H9 (cell line): ENCODE data around the gene ERC2. TPM values are rescaled to one million over a fixed set of nuclear protein-coding genes. Genes with fewer than 3 reads are reported as not detected.

ENCODE experiments used
- DNase-seq: peaks from one replicate; pipeline ENCODE4 v3.0.0-alpha.2; 2017
- H2AFZ ChIP-seq: one replicate; pipeline ENCODE4 v1.6.1; 2013; ENCODE audit warnings: mild to moderate bottlenecking, low read length, control low read depth, moderate library complexity
- H2AK5ac ChIP-seq: 2 replicates; pipeline ENCODE4 v1.6.1; 2013; ENCODE audit warnings: low read length, control low read depth, mixed read lengths; ENCODE audit not compliant: insufficient read length
- H2BK120ac ChIP-seq: one replicate; pipeline ENCODE4 v1.6.1; 2013; ENCODE audit warnings: low read depth, mild to moderate bottlenecking, low read length, control low read depth, inconsistent platforms; ENCODE audit not compliant: poor library complexity, severe bottlenecking
- H2BK12ac ChIP-seq: 2 replicates; pipeline ENCODE4 v1.6.1; 2013; ENCODE audit warnings: low read length, control low read depth, mixed read lengths, low read depth; ENCODE audit not compliant: insufficient read length
- H2BK15ac ChIP-seq: 2 replicates; pipeline ENCODE4 v1.6.1; 2013; ENCODE audit warnings: low read depth, low read length, control low read depth
- H2BK20ac ChIP-seq: one replicate; pipeline ENCODE4 v1.6.1; 2013; ENCODE audit warnings: low read depth, mild to moderate bottlenecking, low read length, control low read depth, inconsistent platforms; ENCODE audit not compliant: poor library complexity, severe bottlenecking
- H2BK5ac ChIP-seq: 2 replicates; pipeline ENCODE4 v1.6.1; 2013; ENCODE audit warnings: low read length, control low read depth, mixed read lengths; ENCODE audit not compliant: insufficient read length
- H3K14ac ChIP-seq: 2 replicates; pipeline ENCODE4 v1.6.1; 2013; ENCODE audit warnings: low read length, control low read depth; ENCODE audit not compliant: insufficient read depth
- H3K18ac ChIP-seq: 2 replicates; pipeline ENCODE4 v1.6.1; 2013; ENCODE audit warnings: low read depth, mild to moderate bottlenecking, mixed read lengths, low read length, control low read depth; ENCODE audit not compliant: insufficient read length
- H3K23ac ChIP-seq: 2 replicates; pipeline ENCODE4 v1.6.1; 2013; ENCODE audit warnings: low read length, control low read depth, mixed read lengths, low read depth; ENCODE audit not compliant: insufficient read length
- H3K23me2 ChIP-seq: 2 replicates; pipeline ENCODE4 v1.6.1; 2013; ENCODE audit warnings: low read depth, mild to moderate bottlenecking, mixed read lengths, low read length, control low read depth; ENCODE audit not compliant: insufficient read length, poor library complexity, severe bottlenecking
- H3K27ac ChIP-seq: 2 replicates; pipeline ENCODE4 v1.5.1; 2013; ENCODE audit warnings: low read length, control low read depth, mixed read lengths, low read depth; ENCODE audit not compliant: insufficient read length
- H3K27me3 ChIP-seq: 2 replicates; pipeline ENCODE4 v1.6.1; 2013; ENCODE audit warnings: low read length, control low read depth, inconsistent platforms; ENCODE audit not compliant: insufficient read depth
- H3K4ac ChIP-seq: 2 replicates; pipeline ENCODE4 v1.6.1; 2013; ENCODE audit warnings: low read depth, mild to moderate bottlenecking, control low read depth, inconsistent platforms, low read length, moderate library complexity
- H3K4me1 ChIP-seq: 2 replicates; pipeline ENCODE4 v1.6.1; 2013; ENCODE audit warnings: low read length, control low read depth, inconsistent platforms; ENCODE audit not compliant: insufficient read depth
- H3K4me2 ChIP-seq: 2 replicates; pipeline ENCODE4 v1.6.1; 2013; ENCODE audit warnings: low read length, control low read depth, mixed read lengths; ENCODE audit not compliant: insufficient read length, insufficient read depth
- H3K56ac ChIP-seq: 2 replicates; pipeline ENCODE4 v1.6.1; 2013; ENCODE audit warnings: low read depth, mild to moderate bottlenecking, mixed read lengths, low read length, control low read depth; ENCODE audit not compliant: insufficient read length
- H3K79me1 ChIP-seq: 2 replicates; pipeline ENCODE4 v1.6.1; 2013; ENCODE audit warnings: low read depth, mild to moderate bottlenecking, moderate library complexity, low read length, control low read depth, inconsistent platforms; ENCODE audit not compliant: insufficient read depth, poor library complexity, severe bottlenecking
- H3K79me2 ChIP-seq: 2 replicates; pipeline ENCODE4 v1.6.1; 2013; ENCODE audit warnings: low read length, control low read depth, inconsistent platforms; ENCODE audit not compliant: insufficient read depth
- H3K9ac ChIP-seq: 2 replicates; pipeline ENCODE4 v1.6.1; 2013; ENCODE audit warnings: low read length, control low read depth, mixed read lengths; ENCODE audit not compliant: insufficient read length; ENCODE audit errors: extremely low read depth
- H3K9me3 ChIP-seq: one replicate; pipeline ENCODE4 v1.6.1; 2013; ENCODE audit warnings: low read depth, low read length, inconsistent platforms; ENCODE audit not compliant: control insufficient read depth
- H3T11ph ChIP-seq: one replicate; pipeline ENCODE4 v1.6.1; 2013; ENCODE audit warnings: mild to moderate bottlenecking, low read length, control low read depth, inconsistent platforms
- H4K20me1 ChIP-seq: one replicate; pipeline ENCODE4 v1.6.1; 2013; ENCODE audit not compliant: control insufficient read depth, insufficient read length, insufficient read depth
- H4K5ac ChIP-seq: 2 replicates; pipeline ENCODE4 v1.6.1; 2013; ENCODE audit warnings: low read depth, mild to moderate bottlenecking, mixed read lengths, low read length, control low read depth; ENCODE audit not compliant: insufficient read length
- H4K8ac ChIP-seq: replicated peaks from 2 replicates; pipeline ENCODE4 v1.6.1; 2013; ENCODE audit warnings: low read length, control low read depth, mixed read lengths, low read depth; ENCODE audit not compliant: insufficient read length
- H4K91ac ChIP-seq: 2 replicates; pipeline ENCODE4 v1.6.1; 2013; ENCODE audit warnings: low read depth, mild to moderate bottlenecking, moderate library complexity, mixed read lengths, low read length, control low read depth; ENCODE audit not compliant: insufficient read length
- H3K27ac Mint-ChIP-seq, 3 experiments: 2 replicates in 2 of 3; 3 replicates in 1 of 3; pipeline ENCODE4 v1.8.0; 2020 to 2021; ENCODE audit warnings: mixed read lengths in 3 of 3, mild to moderate bottlenecking in 1 of 3, moderate library complexity in 1 of 3
- H3K27me3 Mint-ChIP-seq: 2 replicates; pipeline ENCODE4 v1.8.0; 2021; ENCODE audit warnings: low read depth, mild to moderate bottlenecking, moderate library complexity, mixed read lengths
- H3K36me3 Mint-ChIP-seq, 3 experiments: 2 replicates in 2 of 3; 3 replicates in 1 of 3; pipeline ENCODE4 v1.8.0; 2020 to 2021; ENCODE audit warnings: low read depth in 3 of 3, mixed read lengths in 3 of 3; ENCODE audit not compliant: insufficient read depth in 1 of 3
- H3K4me1 Mint-ChIP-seq, 2 experiments: 2 replicates each; pipeline ENCODE4 v1.8.0; 2020; ENCODE audit warnings: mixed read lengths in 2 of 2
- H3K4me3 Mint-ChIP-seq, 2 experiments: 2 replicates in 1 of 2; 3 replicates in 1 of 2; pipeline ENCODE4 v1.8.0; 2020 to 2021; ENCODE audit warnings: mild to moderate bottlenecking in 2 of 2, mixed read lengths in 2 of 2, moderate library complexity in 1 of 2
- H3K9me3 Mint-ChIP-seq, 2 experiments: 2 replicates in 1 of 2; 3 replicates in 1 of 2; pipeline ENCODE4 v1.8.0; 2020; ENCODE audit warnings: mild to moderate bottlenecking in 2 of 2, mixed read lengths in 2 of 2, moderate library complexity in 1 of 2
- WGBS: extraction: QIAGEN DNeasy Blood & Tissue Kit; methylation state at CpG from one replicate; pipeline ENCODE4 v1.1.7; 2013; ENCODE audit warnings: missing lambda C conversion rate, low lambda C conversion rate, mixed read lengths; ENCODE audit not compliant: insufficient read length; ENCODE audit errors: extremely low coverage; 5-methylcytosine and 5-hydroxymethylcytosine counted together
- total RNA-seq: library from RNA; stranded (reverse); gene quantifications from 2 replicates; pipeline ENCODE4 v1.2.1, GENCODE V29; 2021
- TF ChIP-seq, protein P1 (sequence below): fragments of 200-600 bp; sonication (generic); conservative IDR thresholded peaks from 3 replicates; pipeline ENCODE4 v1.8.0; 2021; ENCODE audit warnings: antibody characterized with exemption, mild to moderate bottlenecking

Gene ERC2
- total RNA-seq, 1 experiment from 2014 or later = 15.4 TPM

DNA sequence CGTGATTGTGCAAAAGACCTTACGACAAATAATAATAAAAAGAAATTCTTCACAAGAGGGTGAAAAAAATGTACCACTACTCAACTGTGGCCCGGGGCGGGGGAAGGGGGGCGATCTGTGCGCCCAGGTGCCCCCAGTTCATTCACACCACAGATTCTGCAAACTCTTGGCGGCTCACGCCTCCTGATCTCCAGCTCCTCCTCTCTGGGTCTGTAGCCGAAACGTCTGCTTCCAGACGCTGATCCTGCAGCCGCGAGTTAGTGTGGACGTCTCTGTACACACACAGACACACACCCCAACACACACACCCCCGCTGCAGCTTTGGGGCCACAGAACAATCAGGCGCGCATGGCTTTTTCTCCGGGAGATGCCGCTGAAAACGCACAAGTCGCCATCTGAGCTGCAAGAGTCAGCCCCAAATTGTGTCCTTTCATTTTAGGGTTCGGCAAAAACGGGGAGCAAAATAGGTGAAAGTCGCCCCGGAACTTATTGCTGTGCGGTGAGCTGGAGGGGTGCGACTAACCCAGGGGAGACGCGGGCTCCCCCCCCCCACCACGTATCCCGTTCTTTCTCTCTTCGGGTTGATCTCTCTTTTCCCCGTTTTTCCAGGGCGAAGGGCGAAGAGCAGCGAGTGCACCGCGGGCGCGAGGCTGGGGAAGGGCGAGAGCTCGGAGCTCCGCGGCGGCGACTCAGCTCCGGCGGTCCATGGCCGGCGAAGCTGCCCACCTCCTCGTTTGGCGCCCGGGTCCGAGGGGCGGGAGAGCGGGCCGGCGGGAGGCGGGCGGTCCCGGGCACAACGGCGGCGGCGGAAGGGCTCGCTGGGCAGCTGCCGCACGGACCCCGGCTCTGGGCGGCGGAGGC is 980.7 kb downstream of the ERC2 start:
- H4K91ac ChIP-seq = no peak overlapping the region
- H3K4me1 ChIP-seq = no peaks in the 10 kb centered on the region; the same call in 1 of the 2 replicates
- no peaks in the 10 kb centered on the region for H4K20me1 ChIP-seq
- Mint-ChIP-seq H3K27ac (peak overlapping the region in 1 of 3 experiments; percentile 37; a peak in 1 of 7 replicates), H3K9me3 (peaks cover 0 to 5% of the 10 kb centered on the region in 2 experiments; a peak in 3 of 5 replicates), H3K4me1 (peaks cover 52 to 57% of the 10 kb centered on the region in 2 experiments), H3K27me3 (peaks cover 97% of the 10 kb centered on the region), H3K36me3 (peaks cover 0 to 4% (median 0%) of the 10 kb centered on the region in 3 experiments; a peak in 1 of 7 replicates), H3K4me3 (peak overlapping the region; percentile 78 to 89)
- H2BK5ac ChIP-seq = no peak overlapping the region
- no peak overlapping the region for H3K4ac ChIP-seq
- no peak overlapping the region for H2AFZ ChIP-seq
- H2AK5ac ChIP-seq = no peak overlapping the region
- TF ChIP-seq, protein P1, sequence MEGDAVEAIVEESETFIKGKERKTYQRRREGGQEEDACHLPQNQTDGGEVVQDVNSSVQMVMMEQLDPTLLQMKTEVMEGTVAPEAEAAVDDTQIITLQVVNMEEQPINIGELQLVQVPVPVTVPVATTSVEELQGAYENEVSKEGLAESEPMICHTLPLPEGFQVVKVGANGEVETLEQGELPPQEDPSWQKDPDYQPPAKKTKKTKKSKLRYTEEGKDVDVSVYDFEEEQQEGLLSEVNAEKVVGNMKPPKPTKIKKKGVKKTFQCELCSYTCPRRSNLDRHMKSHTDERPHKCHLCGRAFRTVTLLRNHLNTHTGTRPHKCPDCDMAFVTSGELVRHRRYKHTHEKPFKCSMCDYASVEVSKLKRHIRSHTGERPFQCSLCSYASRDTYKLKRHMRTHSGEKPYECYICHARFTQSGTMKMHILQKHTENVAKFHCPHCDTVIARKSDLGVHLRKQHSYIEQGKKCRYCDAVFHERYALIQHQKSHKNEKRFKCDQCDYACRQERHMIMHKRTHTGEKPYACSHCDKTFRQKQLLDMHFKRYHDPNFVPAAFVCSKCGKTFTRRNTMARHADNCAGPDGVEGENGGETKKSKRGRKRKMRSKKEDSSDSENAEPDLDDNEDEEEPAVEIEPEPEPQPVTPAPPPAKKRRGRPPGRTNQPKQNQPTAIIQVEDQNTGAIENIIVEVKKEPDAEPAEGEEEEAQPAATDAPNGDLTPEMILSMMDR = no peak
- H3K79me1 ChIP-seq = no peaks in the 10 kb centered on the region
- no peak overlapping the region for H3T11ph ChIP-seq
- no peak overlapping the region for H2BK15ac ChIP-seq
- H3K23ac ChIP-seq = no peak overlapping the region
- H3K9ac ChIP-seq = no peak overlapping the region
- H2BK20ac ChIP-seq = no peak overlapping the region
- H3K14ac ChIP-seq = no peak overlapping the region
- H4K8ac ChIP-seq = no peak overlapping the region
- no peak overlapping the region for H3K18ac ChIP-seq
- no peaks in the 10 kb centered on the region for H3K9me3 ChIP-seq
- H2BK120ac ChIP-seq = no peak overlapping the region
- DNase-seq = peak; percentile 42
- no CpG with 5 or more reads among the region's 71 CpGs for WGBS
- H3K79me2 ChIP-seq = no peaks in the 10 kb centered on the region
- no peak overlapping the region for H2BK12ac ChIP-seq
- peaks cover 48% of the 10 kb centered on the region; the same call in 1 of the 2 replicates for H3K27me3 ChIP-seq
- H3K4me2 ChIP-seq = peak overlapping the region; percentile 70
- no peak overlapping the region for H4K5ac ChIP-seq
- H3K27ac ChIP-seq = no peak overlapping the region
- H3K23me2 ChIP-seq = peaks cover 63% of the 10 kb centered on the region
- H3K56ac ChIP-seq = no peak overlapping the region
